Adipocyte (in vitro differentiated cells): ENCODE results near the gene MCU.
"Not testable (repeated sequence)": the region's sequence is repeated elsewhere in the genome, so short reads cannot be mapped to it uniquely, and the experiment has no call there.

ENCODE experiments used
- DNase-seq: peaks from one replicate; pipeline ENCODE4 v3.0.0-alpha.2; 2015; ENCODE audit warnings: low read depth
- H3K27me3 ChIP-seq: replicated peaks from 2 replicates; pipeline ENCODE4 v1.7.0; 2013; ENCODE audit warnings: mild to moderate bottlenecking, low read length, moderate library complexity; ENCODE audit not compliant: control insufficient read depth, insufficient read depth
- H3K36me3 ChIP-seq: 2 replicates; pipeline ENCODE4 v1.7.0; 2013; ENCODE audit warnings: low read length, mild to moderate bottlenecking, moderate library complexity; ENCODE audit not compliant: control insufficient read depth, insufficient read depth, severe bottlenecking
- H3K4me1 ChIP-seq: 2 replicates; pipeline ENCODE4 v1.7.0; 2013; ENCODE audit warnings: mild to moderate bottlenecking, low read length, moderate library complexity; ENCODE audit not compliant: control insufficient read depth, insufficient read depth
- H3K4me3 ChIP-seq: 2 replicates; pipeline ENCODE4 v1.7.0; 2013; ENCODE audit warnings: mild to moderate bottlenecking, low read length, moderate library complexity
- H3K9ac ChIP-seq: 2 replicates; pipeline ENCODE4 v1.7.0; 2013; ENCODE audit warnings: mild to moderate bottlenecking, low read length, moderate library complexity
- H3K9me3 ChIP-seq: 2 replicates; pipeline ENCODE4 v1.7.0; 2013; ENCODE audit warnings: mild to moderate bottlenecking, low read length, moderate library complexity; ENCODE audit not compliant: control insufficient read depth

The MCU gene

DNA sequence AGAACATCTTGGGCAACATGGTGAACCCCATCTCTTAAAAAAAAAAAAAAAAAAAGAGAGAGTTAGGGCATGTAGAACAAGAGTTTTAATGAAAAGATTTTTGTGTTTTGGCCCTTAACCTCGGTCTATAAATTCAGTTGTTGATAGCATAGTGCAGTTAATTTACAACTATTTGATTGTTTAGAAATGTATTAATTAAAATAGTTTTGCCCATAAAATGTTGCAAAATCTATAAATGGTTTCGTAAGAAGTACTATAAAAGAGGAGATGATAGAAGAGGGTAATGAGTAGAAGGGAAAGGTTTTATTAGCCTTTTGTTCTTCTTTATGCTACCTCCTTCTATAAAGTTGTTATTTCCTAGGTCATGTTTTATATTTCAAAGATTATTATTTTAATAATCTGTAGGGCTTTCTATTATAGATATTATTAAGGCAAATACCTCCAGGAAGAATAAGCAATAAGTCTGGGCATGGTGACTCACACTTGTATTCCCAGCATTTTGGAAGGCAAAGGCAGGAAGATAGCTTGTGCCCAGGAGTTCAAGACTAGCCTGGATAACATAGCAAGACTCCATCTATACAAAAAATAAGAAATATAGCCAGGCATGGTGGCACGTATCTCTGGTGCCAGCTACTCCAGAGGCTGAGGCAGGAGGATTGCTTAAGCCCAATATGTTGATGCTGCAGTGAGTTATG, 73.3 kb downstream of the MCU start:
- peaks cover 11% of the 10 kb centered on the region for H3K9me3 ChIP-seq
- DNase-seq: peak; percentile 22
- H3K9ac ChIP-seq: no peak overlapping the region
- no peaks in the 10 kb centered on the region for H3K36me3 ChIP-seq
- peaks cover 19% of the 10 kb centered on the region for H3K4me1 ChIP-seq
- H3K27me3 ChIP-seq: no peaks in the 10 kb centered on the region
- no peak overlapping the region for H3K4me3 ChIP-seq

DNA sequence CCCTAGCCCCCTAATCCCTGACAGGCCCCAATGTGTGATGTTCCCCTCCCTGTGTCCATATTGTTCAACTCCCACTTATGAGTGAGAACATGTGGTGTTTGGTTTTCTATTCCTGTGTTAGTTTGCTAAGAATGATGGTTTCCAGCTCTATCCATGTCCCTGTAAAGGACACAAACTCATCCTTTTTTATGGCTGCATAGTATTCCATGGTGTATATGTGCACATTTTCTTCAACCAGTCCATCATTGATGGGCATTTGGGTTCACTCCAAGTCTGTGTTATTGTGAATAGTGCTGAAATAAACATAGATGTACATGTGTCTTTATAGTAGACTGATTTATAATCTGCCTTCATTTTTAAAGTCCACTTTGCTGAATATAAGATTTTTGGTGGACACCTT, 79.3 kb downstream of the MCU start:
- not testable (repeated sequence) for H3K4me3 ChIP-seq, H3K27me3 ChIP-seq, H3K4me1 ChIP-seq, DNase-seq, H3K9ac ChIP-seq, H3K36me3 ChIP-seq
- H3K9me3 ChIP-seq: peaks cover 14% of the 10 kb centered on the region

DNA sequence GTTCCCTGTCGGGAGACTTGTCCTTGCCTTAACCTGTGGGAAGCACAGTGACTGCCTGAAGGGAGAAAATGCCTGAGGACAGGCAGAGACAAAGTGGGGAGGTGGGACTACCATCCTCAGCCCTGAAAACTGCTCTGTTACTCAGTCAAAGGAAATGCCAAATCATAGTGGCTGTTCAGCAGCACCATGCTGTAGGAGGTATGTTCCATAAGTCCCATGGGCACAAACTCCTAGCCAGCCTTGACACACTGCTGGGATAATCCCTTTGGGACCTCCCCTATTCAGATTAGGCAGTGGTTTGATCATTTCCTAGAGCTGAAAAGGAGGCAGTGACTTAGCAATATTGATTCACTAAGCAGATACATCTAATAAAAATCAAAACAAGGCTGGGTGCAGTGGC, 80.1 kb downstream of the MCU start:
- H3K4me1 ChIP-seq: no peaks in the 10 kb centered on the region
- no peaks in the 10 kb centered on the region for H3K36me3 ChIP-seq
- H3K9ac ChIP-seq: no peak overlapping the region
- H3K4me3 ChIP-seq: no peak overlapping the region
- peaks cover 7% of the 10 kb centered on the region for H3K9me3 ChIP-seq
- no peak for DNase-seq
- no peaks in the 10 kb centered on the region for H3K27me3 ChIP-seq

DNA sequence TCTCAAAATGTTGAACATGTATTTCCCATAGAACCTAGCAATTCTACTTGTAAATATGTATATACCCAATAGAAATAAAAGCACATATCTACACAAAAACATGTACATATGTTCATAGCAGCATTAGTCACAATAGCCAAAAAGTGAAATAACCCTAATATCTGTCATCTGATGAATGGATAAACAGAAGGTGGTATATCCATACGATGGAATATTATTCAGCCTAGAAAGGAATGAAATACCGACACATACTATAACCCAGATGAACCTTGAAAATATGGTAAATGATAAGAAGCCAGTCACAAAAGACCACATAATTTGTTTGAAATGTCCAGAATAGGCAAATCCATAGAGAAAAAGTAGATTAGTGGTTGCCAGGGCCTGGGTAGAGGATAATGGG, 87.9 kb downstream of the MCU start:
- H3K4me3 ChIP-seq: no peak overlapping the region
- no peak overlapping the region for H3K9ac ChIP-seq
- peaks cover 7% of the 10 kb centered on the region for H3K4me1 ChIP-seq
- no peaks in the 10 kb centered on the region for H3K9me3 ChIP-seq
- H3K27me3 ChIP-seq: no peaks in the 10 kb centered on the region
- DNase-seq: no peak
- H3K36me3 ChIP-seq: no peaks in the 10 kb centered on the region

DNA sequence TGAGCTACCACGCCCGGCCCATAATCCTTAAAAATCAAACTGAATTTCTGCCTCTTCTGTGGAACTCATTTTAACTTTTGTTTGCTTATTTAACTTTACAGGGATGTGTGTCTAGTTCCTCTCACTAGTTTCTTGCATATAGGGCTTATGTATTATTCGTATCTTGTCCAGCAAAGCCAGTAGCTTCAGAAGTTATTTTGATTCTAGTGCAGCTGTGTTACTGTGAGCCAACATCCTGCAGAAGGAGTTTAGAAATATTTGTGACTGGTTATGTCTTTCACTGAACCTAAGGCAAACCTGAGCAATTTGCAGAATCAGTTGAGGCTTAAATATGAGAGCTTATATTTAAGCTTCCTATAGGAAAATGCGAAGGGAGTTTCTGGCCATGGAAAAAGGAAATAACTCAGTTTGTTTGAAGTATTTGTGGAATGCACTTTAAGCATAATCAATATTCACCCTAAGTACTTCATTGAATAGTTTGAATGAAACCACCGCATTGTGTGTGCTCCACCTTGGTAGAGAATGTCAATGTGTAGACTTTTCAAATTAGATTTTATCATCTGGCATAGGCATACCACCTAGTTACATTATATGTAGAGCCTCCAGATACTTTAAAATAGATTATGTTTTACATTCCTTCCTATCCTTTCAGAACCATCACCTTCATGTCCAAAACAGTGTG, 90.8 kb downstream of the MCU start:
- Histone ChIP-seq H3K27me3 (no peaks in the 10 kb centered on the region), H3K36me3 (no peaks in the 10 kb centered on the region), H3K4me1 (peaks cover 15% of the 10 kb centered on the region), H3K9me3 (no peaks in the 10 kb centered on the region), H3K9ac (no peak overlapping the region), H3K4me3 (no peak overlapping the region)
- no peak for DNase-seq

DNA sequence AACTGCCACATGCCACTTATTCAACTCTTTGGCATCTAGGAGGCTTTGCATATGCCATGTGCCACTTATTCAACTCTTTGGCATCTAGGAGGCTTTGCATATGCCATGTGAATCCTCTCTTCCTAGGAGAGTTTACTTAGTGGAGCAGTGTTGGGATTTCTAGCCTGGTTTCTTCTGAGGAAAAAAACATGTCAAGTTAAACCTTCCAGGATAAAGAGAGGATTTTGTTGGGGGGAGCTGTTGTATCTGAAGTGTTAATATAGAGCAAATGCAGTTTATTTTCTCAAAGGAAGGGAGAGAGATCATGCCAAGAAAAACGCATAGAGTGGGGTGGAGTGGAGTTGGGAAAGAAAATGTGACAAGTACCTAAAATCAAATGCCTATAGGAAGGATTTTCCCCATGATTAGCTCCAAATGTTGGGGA, 91.5 kb downstream of the MCU start:
- Histone ChIP-seq H3K9ac (no peak overlapping the region), H3K4me3 (no peak overlapping the region), H3K36me3 (no peaks in the 10 kb centered on the region), H3K9me3 (no peaks in the 10 kb centered on the region), H3K4me1 (peaks cover 15% of the 10 kb centered on the region), H3K27me3 (no peaks in the 10 kb centered on the region)
- DNase-seq: no peak

DNA sequence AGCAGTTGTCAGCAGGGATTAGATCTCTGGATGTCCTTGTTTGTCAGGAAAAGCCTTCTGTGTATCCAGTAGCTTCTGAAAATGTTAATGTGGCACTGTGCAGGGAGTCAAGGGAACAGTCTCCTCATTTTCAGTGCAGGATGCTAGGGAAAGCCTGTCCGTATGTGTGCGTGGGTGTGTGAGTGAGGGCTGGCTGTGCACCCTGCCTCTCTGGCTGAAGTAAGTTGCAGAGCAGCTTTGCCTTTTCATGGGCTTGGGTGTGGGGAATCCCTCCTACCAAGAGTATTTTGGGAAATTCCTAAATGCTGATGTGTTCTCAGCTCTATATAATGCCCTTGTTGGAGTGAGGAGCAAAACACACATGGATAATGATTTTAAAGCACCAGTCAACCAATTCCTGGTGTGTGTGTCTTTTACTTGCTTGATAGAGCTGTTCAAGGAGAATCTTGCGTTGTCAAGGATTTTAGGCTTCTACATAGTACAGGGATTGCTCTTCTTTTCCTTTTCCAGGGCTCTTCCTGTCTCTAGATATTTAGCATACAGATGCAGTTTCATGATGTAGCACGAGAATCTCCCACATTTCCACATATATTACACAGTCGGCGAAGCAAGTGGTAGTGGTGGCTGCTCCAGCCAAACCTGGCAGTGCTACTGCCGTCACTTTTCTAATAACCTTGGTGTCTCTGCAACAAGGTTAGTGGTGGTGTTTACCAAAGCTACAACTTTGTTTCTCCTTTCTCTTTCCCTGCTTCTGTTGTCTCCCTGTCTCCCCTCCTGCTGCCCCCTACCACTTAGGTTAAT, 92.8 kb downstream of the MCU start:
- peaks cover 15% of the 10 kb centered on the region for H3K4me1 ChIP-seq
- H3K36me3 ChIP-seq: no peaks in the 10 kb centered on the region
- H3K4me3 ChIP-seq: peak overlapping the region; percentile 40
- no peaks in the 10 kb centered on the region for H3K27me3 ChIP-seq
- peak; percentile 88 for DNase-seq
- no peaks in the 10 kb centered on the region for H3K9me3 ChIP-seq
- no peak overlapping the region for H3K9ac ChIP-seq

DNA sequence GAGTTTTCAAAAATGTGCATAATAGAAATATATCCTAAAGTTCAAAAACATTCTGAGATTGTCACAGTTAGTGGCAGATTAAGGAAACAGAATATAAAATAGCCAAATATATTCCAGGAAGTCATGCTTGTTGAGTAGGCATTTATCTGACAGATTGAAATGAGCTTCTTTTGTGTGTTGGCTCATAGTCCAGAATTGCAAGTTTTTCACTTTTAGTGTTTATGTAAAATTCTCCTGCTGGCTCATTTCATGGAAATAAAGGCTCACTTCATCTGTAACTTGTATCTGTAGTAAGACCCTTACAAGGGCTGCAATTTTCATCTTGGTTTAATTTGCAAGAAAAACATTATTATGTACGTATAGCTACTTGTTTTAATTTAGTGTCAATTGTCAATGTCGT, 93.5 kb downstream of the MCU start:
- Histone ChIP-seq H3K9me3 (no peaks in the 10 kb centered on the region), H3K4me3 (no peak overlapping the region), H3K36me3 (no peaks in the 10 kb centered on the region), H3K27me3 (no peaks in the 10 kb centered on the region), H3K4me1 (peaks cover 15% of the 10 kb centered on the region), H3K9ac (no peak overlapping the region)
- no peak for DNase-seq

DNA sequence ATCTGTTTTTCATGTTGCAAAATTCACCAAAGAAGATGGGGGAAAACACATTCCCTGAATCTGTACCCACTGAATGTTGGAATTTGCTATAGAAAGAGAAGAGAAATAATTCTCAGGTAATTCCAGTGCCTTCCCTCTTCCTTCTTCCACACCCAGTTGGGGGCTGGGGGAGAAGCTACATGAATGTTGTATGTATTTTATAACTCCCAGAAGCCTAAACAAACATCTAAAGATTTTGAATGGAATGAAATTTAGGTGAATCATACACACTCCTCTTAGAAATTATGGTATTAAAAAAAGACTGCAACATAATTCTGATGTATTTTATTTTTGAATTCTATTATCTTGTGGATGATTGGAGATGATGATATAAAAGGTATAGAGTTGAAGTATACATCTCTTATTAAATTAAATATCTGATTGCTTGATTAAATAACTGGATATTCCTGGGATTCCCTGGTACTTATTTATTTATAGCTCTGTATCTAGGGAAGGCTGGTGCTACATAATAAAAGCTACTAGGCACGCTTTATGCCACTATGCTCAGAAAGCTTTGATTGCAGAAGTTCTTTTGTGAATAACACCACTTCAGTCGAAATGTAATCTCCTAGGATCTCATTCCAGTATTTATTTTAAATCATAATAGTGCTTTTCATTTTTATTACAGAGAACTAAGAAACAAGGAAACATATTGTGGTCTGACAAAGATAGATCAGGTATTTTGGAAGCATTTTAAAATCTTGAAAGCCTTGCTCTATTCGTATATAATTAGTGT, 98.5 kb downstream of the MCU start:
- no peaks in the 10 kb centered on the region for H3K36me3 ChIP-seq
- H3K9me3 ChIP-seq: no peaks in the 10 kb centered on the region
- H3K27me3 ChIP-seq: no peaks in the 10 kb centered on the region
- H3K4me1 ChIP-seq: peaks cover 2% of the 10 kb centered on the region
- no peak overlapping the region for H3K4me3 ChIP-seq
- no peak for DNase-seq
- no peak overlapping the region for H3K9ac ChIP-seq

DNA sequence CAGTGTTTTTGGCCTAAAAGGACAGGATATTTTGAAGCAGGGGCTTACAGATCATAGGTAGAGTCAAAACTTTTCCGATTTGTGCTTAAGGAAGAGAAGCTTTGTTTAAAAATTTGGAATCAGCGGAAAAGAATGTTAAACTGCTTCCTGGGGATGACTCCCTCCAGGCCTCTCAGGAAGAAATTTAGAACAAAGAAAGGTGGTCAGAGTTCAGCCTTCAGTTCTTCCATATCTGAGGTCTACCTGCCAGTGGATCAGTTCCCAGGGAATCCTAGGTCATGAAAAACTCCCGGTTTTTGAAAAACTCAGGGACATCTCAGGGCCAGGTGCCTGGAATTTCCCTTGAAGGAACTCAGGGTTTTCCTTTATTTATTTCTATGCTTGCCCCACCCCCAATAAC, 100.3 kb downstream of the MCU start:
- Histone ChIP-seq H3K4me1 (no peaks in the 10 kb centered on the region), H3K9ac (no peak overlapping the region), H3K36me3 (no peaks in the 10 kb centered on the region), H3K27me3 (no peaks in the 10 kb centered on the region), H3K4me3 (no peak overlapping the region), H3K9me3 (no peaks in the 10 kb centered on the region)
- DNase-seq: no peak

DNA sequence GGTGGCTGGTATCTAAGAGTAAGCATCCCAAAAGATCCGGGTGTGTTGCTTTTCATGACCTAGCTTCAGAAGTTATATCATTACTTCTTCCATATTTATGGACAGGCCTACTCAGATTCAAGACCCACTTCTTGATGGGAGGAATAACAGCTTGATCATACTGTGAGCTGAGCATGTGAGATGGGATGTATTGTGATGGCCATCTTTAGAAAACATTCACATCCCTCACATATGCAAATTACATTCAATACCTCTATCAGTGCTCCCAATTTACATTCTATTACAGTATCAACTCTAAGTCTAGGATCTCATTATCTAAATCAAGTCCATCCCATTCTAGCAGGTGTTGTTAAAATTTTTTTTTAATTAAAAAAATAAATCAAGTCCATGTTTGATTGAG, 101.8 kb downstream of the MCU start:
- Histone ChIP-seq H3K27me3 (no peaks in the 10 kb centered on the region), H3K9ac (no peak overlapping the region), H3K4me3 (no peak overlapping the region), H3K36me3 (no peaks in the 10 kb centered on the region), H3K4me1 (no peaks in the 10 kb centered on the region), H3K9me3 (no peaks in the 10 kb centered on the region)
- DNase-seq: no peak
